PC-9 (cell line): ENCODE data around the gene TMA16. TPM values are rescaled to one million over a fixed set of nuclear protein-coding genes. Genes with fewer than 3 reads are reported as not detected.

ENCODE experiments used
- BruUV-seq: library from RNA; stranded (reverse); fragments of 400-500 nt; replicated peaks from 2 replicates; lab custom pipeline; 2021; lab: Mats Ljungman, UMichigan
- CTCF ChIA-PET: fragments of 300-600 bp; sonication (Branson Sonifier 250); formaldehyde crosslinking; loops from one replicate; lab custom pipeline; 2022; ENCODE audit warnings: antibody characterized with exemption; lab: Charles Lee
- POLR2A ChIA-PET: fragments of 300-600 bp; sonication (Branson Sonifier 250); formaldehyde crosslinking; loops from one replicate; lab custom pipeline; 2022; ENCODE audit warnings: antibody characterized with exemption; ENCODE audit not compliant: unreplicated experiment; lab: Charles Lee
- DNase-seq, 2 experiments: peaks; one replicate each; pipeline versions ENCODE4 v3.0.0 to v3.0.0-alpha.2; 2015 to 2022; ENCODE audit warnings: mixed read lengths in 1 of 2
- H2AFZ ChIP-seq: fragments of 200-600 bp; sonication (generic); 2 replicates; pipeline ENCODE4 v1.8.1; 2017; ENCODE audit warnings: antibody characterized with exemption
- H3F3A ChIP-seq: fragments of 200-600 bp; sonication (generic); 2 replicates; pipeline ENCODE4 v1.8.1; 2017; ENCODE audit warnings: antibody characterized with exemption, mild to moderate bottlenecking, low read depth; ENCODE audit not compliant: insufficient read depth
- H3K27ac ChIP-seq: fragments of 200-600 bp; sonication (generic); 2 replicates; pipeline ENCODE4 v1.6.1; 2016; ENCODE audit warnings: mixed run types
- H3K27me3 ChIP-seq: fragments of 200-600 bp; sonication (generic); 2 replicates; pipeline ENCODE4 v1.6.1; 2016; ENCODE audit warnings: low read depth, mixed run types; ENCODE audit not compliant: insufficient read depth
- H3K36me3 ChIP-seq: fragments of 200-600 bp; sonication (generic); 2 replicates; pipeline ENCODE4 v1.6.1; 2016; ENCODE audit warnings: low read depth, mixed run types
- H3K4me1 ChIP-seq: fragments of 200-600 bp; sonication (generic); replicated peaks from 2 replicates; pipeline ENCODE4 v1.6.1; 2016; ENCODE audit warnings: mixed run types; ENCODE audit not compliant: insufficient read depth
- H3K4me2 ChIP-seq: fragments of 200-600 bp; sonication (generic); 2 replicates; pipeline ENCODE4 v1.6.1; 2017; ENCODE audit warnings: mixed run types
- H3K4me3 ChIP-seq: fragments of 200-600 bp; sonication (generic); 2 replicates; pipeline ENCODE4 v1.6.1; 2016; ENCODE audit warnings: mixed run types
- H3K79me2 ChIP-seq: fragments of 200-600 bp; sonication (generic); 2 replicates; pipeline ENCODE4 v1.6.1; 2017; ENCODE audit warnings: low read depth, mixed run types
- H3K9me2 ChIP-seq: fragments of 200-600 bp; sonication (generic); 2 replicates; pipeline ENCODE4 v1.8.1; 2017; ENCODE audit warnings: mild to moderate bottlenecking; ENCODE audit not compliant: insufficient read depth
- H3K9me3 ChIP-seq: fragments of 200-600 bp; sonication (generic); 2 replicates; pipeline ENCODE4 v1.8.1; 2016; ENCODE audit warnings: low read depth; ENCODE audit not compliant: insufficient read depth
- H4K20me1 ChIP-seq: fragments of 200-600 bp; sonication (generic); 2 replicates; pipeline ENCODE4 v1.8.1; 2017; ENCODE audit not compliant: insufficient read depth
- EZH2 ChIP-seq: fragments of 200-600 bp; sonication (generic); IDR thresholded peaks from 2 replicates; pipeline ENCODE4 v1.8.0; 2017; ENCODE audit warnings: antibody characterized with exemption, low read depth
- intact Hi-C: fragments of 100-400 bp; cut with micrococcal nuclease; formaldehyde crosslinking; loops from one replicate; pipeline ENCODE4 v1.10.0; 2022; ENCODE audit not compliant: unreplicated experiment
- total RNA-seq: library from RNA; stranded (reverse); gene quantifications from 2 replicates; pipeline ENCODE4 v1.2.3, GENCODE V29; 2021
- TF ChIP-seq, protein P1 (sequence below): fragments of 200-600 bp; sonication (generic); conservative IDR thresholded peaks from 2 replicates; pipeline ENCODE4 v1.6.1; 2017; ENCODE audit warnings: mixed run types, antibody characterized with exemption, mild to moderate bottlenecking, moderate library complexity

Gene TMA16
- total RNA-seq, 1 experiment from 2014 or later: 36.8 TPM

DNA sequence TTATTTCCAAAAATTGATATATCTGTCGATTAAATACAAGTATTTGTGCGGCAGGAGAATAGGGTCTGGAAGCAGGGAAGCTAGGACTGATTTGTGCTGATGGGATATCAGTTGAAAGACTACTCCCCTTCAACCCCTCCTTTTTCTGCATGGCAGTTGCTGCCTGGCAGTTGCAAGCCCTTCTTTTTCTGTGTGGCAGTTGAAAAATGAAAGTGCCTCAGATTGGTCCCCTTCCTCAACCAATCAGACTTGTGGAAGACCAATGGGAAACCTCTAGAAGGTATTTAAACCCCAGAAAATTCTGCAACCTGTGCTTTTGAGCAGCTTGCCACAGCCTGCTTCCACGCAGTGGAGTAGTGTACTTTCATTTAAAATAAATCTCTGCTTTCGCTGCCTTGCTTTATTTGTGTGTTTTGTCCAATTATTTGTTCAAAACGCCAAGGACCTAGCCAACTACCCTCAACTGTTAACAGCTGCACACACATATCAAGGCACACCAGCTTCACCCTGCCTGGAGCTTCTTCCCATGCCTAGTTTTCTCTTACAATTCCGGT lies 1.5 kb upstream of the TMA16 start:
- H3K27me3 ChIP-seq: no peaks in the 10 kb centered on the region
- peak overlapping the region; percentile 84 for H3K4me2 ChIP-seq
- TF ChIP-seq, protein P1, sequence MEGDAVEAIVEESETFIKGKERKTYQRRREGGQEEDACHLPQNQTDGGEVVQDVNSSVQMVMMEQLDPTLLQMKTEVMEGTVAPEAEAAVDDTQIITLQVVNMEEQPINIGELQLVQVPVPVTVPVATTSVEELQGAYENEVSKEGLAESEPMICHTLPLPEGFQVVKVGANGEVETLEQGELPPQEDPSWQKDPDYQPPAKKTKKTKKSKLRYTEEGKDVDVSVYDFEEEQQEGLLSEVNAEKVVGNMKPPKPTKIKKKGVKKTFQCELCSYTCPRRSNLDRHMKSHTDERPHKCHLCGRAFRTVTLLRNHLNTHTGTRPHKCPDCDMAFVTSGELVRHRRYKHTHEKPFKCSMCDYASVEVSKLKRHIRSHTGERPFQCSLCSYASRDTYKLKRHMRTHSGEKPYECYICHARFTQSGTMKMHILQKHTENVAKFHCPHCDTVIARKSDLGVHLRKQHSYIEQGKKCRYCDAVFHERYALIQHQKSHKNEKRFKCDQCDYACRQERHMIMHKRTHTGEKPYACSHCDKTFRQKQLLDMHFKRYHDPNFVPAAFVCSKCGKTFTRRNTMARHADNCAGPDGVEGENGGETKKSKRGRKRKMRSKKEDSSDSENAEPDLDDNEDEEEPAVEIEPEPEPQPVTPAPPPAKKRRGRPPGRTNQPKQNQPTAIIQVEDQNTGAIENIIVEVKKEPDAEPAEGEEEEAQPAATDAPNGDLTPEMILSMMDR: no peak
- no peak for TF ChIP-seq EZH2
- DNase-seq: no peak
- CTCF ChIA-PET: no interaction called here
- BruUV-seq: TSS peak; percentile 65
- POLR2A ChIA-PET: interaction anchor here (0.6 kb wide), 1 partner anchor 642 kb away, joined by 3 read pairs; no protein-coding TSS in a partner anchor
- no peaks in the 10 kb centered on the region for H3K36me3 ChIP-seq
- no peak overlapping the region for H3K27ac ChIP-seq
- no peaks in the 10 kb centered on the region for H3K9me3 ChIP-seq
- H3K79me2 ChIP-seq: peaks cover 36% of the 10 kb centered on the region
- intact Hi-C loops: loop anchor here (5.0 to 10.0 kb wide), 2 partner anchors 326 to 1832 kb away; partner anchors contain the start of genes MSMO1 and NAF1
- no peak overlapping the region for H3K4me3 ChIP-seq
- no peak overlapping the region for H2AFZ ChIP-seq
- no peaks in the 10 kb centered on the region; the same call in 1 of the 2 replicates for H3K4me1 ChIP-seq
- no peaks in the 10 kb centered on the region for H3K9me2 ChIP-seq
- H3F3A ChIP-seq: peaks cover 8% of the 10 kb centered on the region; the same call in 1 of the 2 replicates
- H4K20me1 ChIP-seq: peaks cover 5% of the 10 kb centered on the region; the same call in 1 of the 2 replicates

DNA sequence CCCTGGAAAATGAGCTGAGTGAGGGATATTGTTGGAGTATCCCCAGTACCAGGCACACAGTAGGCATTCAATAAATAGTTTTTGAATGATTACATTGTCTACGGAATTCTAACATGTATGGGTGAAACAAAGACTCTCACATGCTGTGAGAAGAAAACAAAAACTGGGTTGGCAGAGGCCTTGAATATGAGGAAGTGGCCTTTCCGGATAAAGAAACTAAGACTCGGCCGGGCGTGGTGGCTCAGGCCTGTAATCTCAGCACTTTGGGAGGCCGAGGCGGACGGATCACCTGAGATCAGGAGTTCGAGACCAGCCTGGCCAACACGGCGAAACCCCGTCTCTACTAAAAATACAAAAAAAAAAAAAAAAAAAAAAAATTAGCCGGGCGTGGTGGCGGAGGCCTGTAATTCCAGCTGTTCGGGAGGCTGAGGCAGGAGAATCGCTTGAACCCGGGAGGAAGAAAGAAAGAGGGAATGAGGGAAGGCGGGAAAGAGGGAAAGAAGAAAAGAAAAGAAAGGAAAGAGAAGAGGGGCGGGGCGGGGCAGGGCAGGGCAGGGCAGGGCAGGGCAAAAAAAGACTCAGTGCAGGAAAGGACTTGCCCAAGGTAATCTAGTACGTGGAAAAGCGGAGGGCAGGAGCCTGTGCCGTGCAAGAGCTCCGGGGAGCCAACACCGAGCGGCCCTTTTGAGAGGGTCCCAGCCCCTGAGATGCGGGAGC lies 689 bp upstream of the TMA16 start:
- H3K36me3 ChIP-seq: no peaks in the 10 kb centered on the region
- ChIA-PET CTCF (interaction anchor here (0.6 kb wide), 2 partner anchors 48 to 56 kb away, joined by 3 to 4 read pairs; no protein-coding TSS in a partner anchor), POLR2A (interaction anchor here (0.5 to 0.7 kb wide), 4 partner anchors 20 to 1862 kb away, joined by 3 to 10 read pairs (median 4); no protein-coding TSS in a partner anchor)
- H4K20me1 ChIP-seq: peaks cover 5% of the 10 kb centered on the region; the same call in 1 of the 2 replicates
- DNase-seq: peak in 1 of 2 experiments; percentile 12
- H3K4me2 ChIP-seq: peak overlapping the region; percentile 84
- no TSS peak for BruUV-seq
- H3K27me3 ChIP-seq: no peaks in the 10 kb centered on the region
- intact Hi-C loops: loop anchor here (5.0 to 10.0 kb wide), 2 partner anchors 326 to 1831 kb away; partner anchors contain the start of genes MSMO1 and NAF1
- H3F3A ChIP-seq: peaks cover 8% of the 10 kb centered on the region; the same call in 1 of the 2 replicates
- peak overlapping the region; percentile 76 for H3K4me3 ChIP-seq
- H3K27ac ChIP-seq: peak overlapping the region; percentile 93
- no peaks in the 10 kb centered on the region for H3K9me2 ChIP-seq
- no peaks in the 10 kb centered on the region for H3K9me3 ChIP-seq
- peaks cover 39% of the 10 kb centered on the region for H3K79me2 ChIP-seq
- peak overlapping the region; percentile 91 for H2AFZ ChIP-seq
- TF ChIP-seq, protein P1: no peak
- TF ChIP-seq EZH2: no peak
- H3K4me1 ChIP-seq: no peaks in the 10 kb centered on the region; the same call in 1 of the 2 replicates

DNA sequence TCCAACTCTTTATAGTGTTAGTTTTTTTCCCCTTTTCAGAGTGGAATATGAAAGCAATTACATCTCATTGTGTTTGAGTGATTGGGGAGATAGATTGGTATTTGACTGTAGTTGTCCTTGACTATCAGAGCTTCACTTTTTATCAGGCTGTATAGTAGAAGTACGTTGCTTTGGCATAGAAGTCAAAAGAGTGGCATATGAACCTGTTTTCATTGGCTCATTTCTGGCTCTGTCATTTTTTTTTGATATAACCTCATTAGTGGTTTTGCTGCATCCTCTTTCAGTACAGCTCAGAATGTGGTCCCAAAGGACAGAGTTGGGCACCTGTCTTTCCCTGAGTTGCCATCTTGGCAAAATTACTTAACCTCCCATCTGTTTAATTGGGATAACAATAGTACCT lies 1.4 kb downstream of the TMA16 start:
- no peak for DNase-seq
- POLR2A ChIA-PET: no interaction called here

More for the DNA sequence above, 1.4 kb downstream of the TMA16 start:
- Histone ChIP-seq H2AFZ (no peak overlapping the region), H3K4me1 (no peaks in the 10 kb centered on the region; the same call in 1 of the 2 replicates), H3K79me2 (peaks cover 60% of the 10 kb centered on the region), H3K9me2 (no peaks in the 10 kb centered on the region), H3K4me3 (peak overlapping the region; percentile 76), H3K27ac (peak overlapping the region; percentile 93; the same call in 1 of the 2 replicates), H3K36me3 (no peaks in the 10 kb centered on the region), H3K9me3 (no peaks in the 10 kb centered on the region), H3F3A (peaks cover 8% of the 10 kb centered on the region; the same call in 1 of the 2 replicates), H3K27me3 (no peaks in the 10 kb centered on the region), H4K20me1 (peaks cover 8% of the 10 kb centered on the region; the same call in 1 of the 2 replicates), H3K4me2 (peak overlapping the region; percentile 84)
- CTCF ChIA-PET: no interaction called here
- TF ChIP-seq, protein P1: no peak
- TF ChIP-seq EZH2: no peak
- BruUV-seq: no TSS peak
- intact Hi-C loops: loop anchor here (10.0 kb wide), 1 partner anchor 1829 kb away; the partner anchor contains the start of gene MSMO1
